Right lobe of liver (tissue), 6 donors: Measurements from ENCODE around the gene STK10. TPM values are rescaled to one million over a fixed set of nuclear protein-coding genes. Genes with fewer than 3 reads are reported as not detected.

Experiments used
- ATAC-seq, 4 donors: fragments of 200-7000 bp; cut with Tn5 transposase; one replicate each; pipeline ENCODE4 v1.9.1; 2020; ENCODE audit warnings: mild to moderate bottlenecking in 4 of 4, moderate library complexity in 4 of 4
- DNase-seq, 3 donors: peaks; one replicate each; pipeline ENCODE4 v3.0.0-alpha.2; 2020
- H3K27ac ChIP-seq, 3 donors: fragments of 200-600 bp; one replicate each; pipeline ENCODE4 v1.8.0; 2022
- H3K27me3 ChIP-seq, 2 donors: fragments of 200-600 bp; one replicate each; pipeline ENCODE4 v1.8.0; 2022
- H3K36me3 ChIP-seq, 4 donors: fragments of 200-600 bp; sonication (generic) in 1 of 4; one replicate each; pipeline versions ENCODE4 v1.5.1 to v1.8.0; 2017 to 2022; ENCODE audit warnings: control low read depth in 1 of 4
- H3K4me1 ChIP-seq, 4 donors: fragments of 200-600 bp; sonication (generic) in 1 of 4; one replicate each; pipeline versions ENCODE4 v1.5.1 to v1.8.0; 2017 to 2022; ENCODE audit warnings: control low read depth in 1 of 4
- H3K4me3 ChIP-seq, 3 donors: fragments of 200-600 bp; one replicate each; pipeline ENCODE4 v1.8.0; 2022
- H3K9me3 ChIP-seq, 4 donors: fragments of 200-600 bp; sonication (generic) in 1 of 4; one replicate each; pipeline versions ENCODE4 v1.5.1 to v1.8.0; 2017 to 2022; ENCODE audit warnings: control low read depth in 1 of 4
- CTCF ChIP-seq, 4 donors: fragments of 200-600 bp in 3 of 4; fragments of 450-650 bp in 1 of 4; IDR thresholded peaks; one replicate each; pipeline versions ENCODE4 v1.5.1 to v1.8.0; 2016 to 2022; ENCODE audit warnings: antibody characterized with exemption in 4 of 4, mild to moderate bottlenecking in 2 of 4
- POLR2A ChIP-seq: fragments of 450-650 bp; IDR thresholded peaks from one replicate; pipeline ENCODE4 v1.6.1; 2017; ENCODE audit warnings: antibody characterized with exemption, mild to moderate bottlenecking
- WGBS: methylation state at CpG from one replicate; pipeline ENCODE4 v1.1.6; 2018; ENCODE audit warnings: low coverage, low lambda C conversion rate; ENCODE audit not compliant: insufficient coverage; ENCODE audit errors: missing lambda C conversion rate; 5-methylcytosine and 5-hydroxymethylcytosine counted together
- intact Hi-C, 2 donors: fragments of 100-400 bp; cut with DNase I; formaldehyde crosslinking; loops; one replicate each; pipeline versions ENCODE4 v1.11.2 to v1.14.1; 2022
- total RNA-seq, 6 experiments: library from RNA; depleted of rRNA in 2 of 6; stranded (reverse); fragments of >200 nt in 2 of 6; fragmentation: NEBNext Ultra II Directional in 3 of 6; extraction: Animal tissue kit (Norgen Biotek cat#: 25700) in 3 of 6; gene quantifications; one replicate each; pipeline versions ENCODE4 v1.1.0 to v1.2.4, GENCODE V29; 2016 to 2023
- donor health status: DM: no; HTN: yes; CAD: no.
- donor health status: DM: no; HTN: no; CAD: no.
- donor health status: DM: no; HTN: no; CAD: no.
- donor health status: DM: no; HTN: yes; CAD: no.
- donor health status: DM: no; HTN: yes; CAD: no.

The STK10 gene
- total RNA-seq, 6 experiments from 2014 or later: 6.9 to 27.4 (median 9.0) TPM

- no peaks in the 10 kb centered on the region for H3K9me3 ChIP-seq
- intact Hi-C loops: no loop called here
- H3K4me1 ChIP-seq: no peaks in the 10 kb centered on the region
- peak overlapping the region in 2 of 3 donors; percentile 62 to 72 for H3K27ac ChIP-seq
- H3K27me3 ChIP-seq: no peaks in the 10 kb centered on the region
- peak overlapping the region in 1 of 3 donors; percentile 1 for H3K4me3 ChIP-seq
- 30% methylated on average over 15 of the region's 18 CpGs for WGBS
- DNase-seq (no peak), ATAC-seq (peak; percentile 47 to 63 (median 60))
- TF ChIP-seq CTCF (IDR thresholded peaks at IDR 0.05) (no peak), POLR2A (no peak)
- no peaks in the 10 kb centered on the region for H3K36me3 ChIP-seq
Observed at GRCh38 chr5:172178991-172179989, 8.7 kb downstream of the STK10 start.

- TF ChIP-seq CTCF (IDR thresholded peaks at IDR 0.05) (no peak), POLR2A (no peak)
- Histone ChIP-seq H3K36me3 (no peaks in the 10 kb centered on the region), H3K4me1 (no peaks in the 10 kb centered on the region), H3K27ac (peak overlapping the region in 2 of 3 donors; percentile 62 to 72), H3K4me3 (no peak overlapping the region), H3K27me3 (no peaks in the 10 kb centered on the region), H3K9me3 (no peaks in the 10 kb centered on the region)
- ATAC-seq: peak in 1 of 4 donors; percentile 18
- DNase-seq: no peak
- 63% methylated on average over 8 of the region's 18 CpGs for WGBS
- intact Hi-C loops: no loop called here
Observed at GRCh38 chr5:172178301-172178987, 9.6 kb downstream of the STK10 start.

- DNase-seq (no peak), ATAC-seq (no peak)
- Histone ChIP-seq H3K27ac (no peak overlapping the region), H3K27me3 (no peaks in the 10 kb centered on the region), H3K4me1 (no peaks in the 10 kb centered on the region), H3K9me3 (no peaks in the 10 kb centered on the region), H3K4me3 (no peak overlapping the region), H3K36me3 (no peaks in the 10 kb centered on the region)
- WGBS: 58% methylated on average over 3 of the region's 7 CpGs
- intact Hi-C loops: no loop called here
- TF ChIP-seq CTCF (IDR thresholded peaks at IDR 0.05) (no peak), POLR2A (no peak)
Observed at GRCh38 chr5:172177176-172177575, 10.8 kb downstream of the STK10 start.

GRCh38 chr5:172175263-172175719 lies 12.7 kb downstream of the STK10 start:
- Histone ChIP-seq H3K4me3 (no peak overlapping the region), H3K27ac (peak overlapping the region in 2 of 3 donors; percentile 36 to 43), H3K27me3 (no peaks in the 10 kb centered on the region), H3K36me3 (no peaks in the 10 kb centered on the region), H3K9me3 (no peaks in the 10 kb centered on the region), H3K4me1 (no peaks in the 10 kb centered on the region)
- peak; percentile 67 to 81 (median 73) for DNase-seq
- ATAC-seq: peak; percentile 50 to 67 (median 62)
- WGBS: 58% methylated on average over 4 of the region's 7 CpGs
- intact Hi-C loops: no loop called here
- TF ChIP-seq CTCF (IDR thresholded peaks at IDR 0.05) (no peak), POLR2A (peak; percentile 19)
